Measurements from ENCODE around the gene GNA14.

DNA sequence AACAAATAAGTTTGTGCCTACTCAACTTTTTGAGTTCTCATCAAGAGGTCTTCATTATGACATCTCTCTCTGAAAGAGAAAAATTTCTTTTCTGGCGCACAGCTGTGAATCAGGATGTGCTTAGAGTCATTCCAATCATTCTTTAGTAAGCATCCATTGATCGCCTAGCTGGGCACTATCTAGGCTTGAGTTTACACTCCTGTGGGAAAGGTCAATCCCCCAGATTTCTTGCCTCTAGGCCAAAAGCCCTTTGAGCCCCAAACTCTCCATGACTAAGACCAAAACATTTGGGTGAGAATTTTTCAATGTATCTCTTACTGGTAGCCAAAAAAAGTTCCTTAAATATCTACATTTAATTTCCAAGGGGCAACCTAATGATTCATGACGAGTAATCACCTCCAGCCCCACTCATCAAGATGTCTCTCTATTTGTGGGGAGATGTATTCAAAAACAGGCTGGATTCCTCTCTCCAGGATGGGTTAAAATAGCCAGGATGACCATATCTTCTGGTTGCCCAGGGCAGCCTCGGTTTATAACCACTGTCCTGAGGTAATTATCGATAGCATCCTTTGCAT, 101.7 kb downstream of the GNA14 start:
- TF ChIP-seq, protein P1, sequence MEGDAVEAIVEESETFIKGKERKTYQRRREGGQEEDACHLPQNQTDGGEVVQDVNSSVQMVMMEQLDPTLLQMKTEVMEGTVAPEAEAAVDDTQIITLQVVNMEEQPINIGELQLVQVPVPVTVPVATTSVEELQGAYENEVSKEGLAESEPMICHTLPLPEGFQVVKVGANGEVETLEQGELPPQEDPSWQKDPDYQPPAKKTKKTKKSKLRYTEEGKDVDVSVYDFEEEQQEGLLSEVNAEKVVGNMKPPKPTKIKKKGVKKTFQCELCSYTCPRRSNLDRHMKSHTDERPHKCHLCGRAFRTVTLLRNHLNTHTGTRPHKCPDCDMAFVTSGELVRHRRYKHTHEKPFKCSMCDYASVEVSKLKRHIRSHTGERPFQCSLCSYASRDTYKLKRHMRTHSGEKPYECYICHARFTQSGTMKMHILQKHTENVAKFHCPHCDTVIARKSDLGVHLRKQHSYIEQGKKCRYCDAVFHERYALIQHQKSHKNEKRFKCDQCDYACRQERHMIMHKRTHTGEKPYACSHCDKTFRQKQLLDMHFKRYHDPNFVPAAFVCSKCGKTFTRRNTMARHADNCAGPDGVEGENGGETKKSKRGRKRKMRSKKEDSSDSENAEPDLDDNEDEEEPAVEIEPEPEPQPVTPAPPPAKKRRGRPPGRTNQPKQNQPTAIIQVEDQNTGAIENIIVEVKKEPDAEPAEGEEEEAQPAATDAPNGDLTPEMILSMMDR (IDR thresholded peaks at IDR 0.05) = no peak
- no peak for TF ChIP-seq POLR2A (IDR thresholded peaks at IDR 0.05)

Data from thyroid gland (tissue), 4 donors.